DMS53 treated with DMSO at 0.1 percent for 48 hours (cell line): ENCODE measurements around the gene ARHGAP32.
"Not testable (repeated sequence)": the region's sequence is repeated elsewhere in the genome, so short reads cannot be mapped to it uniquely, and the experiment has no call there.

ENCODE experiments used
- DNase-seq: peaks from one replicate; lab custom pipeline; 2025; ENCODE audit not compliant: unreplicated experiment; lab: John Stamatoyannopoulos, UW

ARHGAP32 gene

GRCh38 chr11:128936606-128937251 is 255.4 kb downstream of the ARHGAP32 start:
- DNase-seq, result peak; percentile 59

GRCh38 chr11:128934926-128935325 is 257.2 kb downstream of the ARHGAP32 start:
- no peak for DNase-seq

GRCh38 chr11:128934351-128934750 is 257.8 kb downstream of the ARHGAP32 start:
- DNase-seq, result no peak

GRCh38 chr11:128933481-128934178 is 258.5 kb downstream of the ARHGAP32 start:
- DNase-seq, result no peak

GRCh38 chr11:128931668-128932067 is 260.5 kb downstream of the ARHGAP32 start:
- no peak for DNase-seq

- no peak for DNase-seq
These were observed 261.1 kb downstream of the ARHGAP32 start for GRCh38 chr11:128931066-128931465.

GRCh38 chr11:128929991-128930390 is 262.1 kb downstream of the ARHGAP32 start:
- no peak for DNase-seq

- no peak for DNase-seq
These were observed 262.7 kb downstream of the ARHGAP32 start for GRCh38 chr11:128929468-128929867.

GRCh38 chr11:128928400-128928799 is 263.7 kb downstream of the ARHGAP32 start:
- DNase-seq, result no peak

GRCh38 chr11:128927683-128928336 is 264.3 kb downstream of the ARHGAP32 start:
- no peak for DNase-seq

GRCh38 chr11:128927108-128927461 is 265.0 kb downstream of the ARHGAP32 start:
- DNase-seq, result no peak

- DNase-seq, result no peak
These were observed 265.6 kb downstream of the ARHGAP32 start for GRCh38 chr11:128926437-128927107.

- no peak for DNase-seq
These were observed 266.1 kb downstream of the ARHGAP32 start for GRCh38 chr11:128926000-128926399.

- no peak for DNase-seq
These were observed 266.9 kb downstream of the ARHGAP32 start for GRCh38 chr11:128925250-128925600.

GRCh38 chr11:128924510-128925249 is 267.4 kb downstream of the ARHGAP32 start:
- DNase-seq, result no peak

- DNase-seq, result no peak
These were observed 268.0 kb downstream of the ARHGAP32 start for GRCh38 chr11:128924104-128924503.

- DNase-seq, result no peak
These were observed 270.3 kb downstream of the ARHGAP32 start for GRCh38 chr11:128921793-128922192.

GRCh38 chr11:128920666-128921065 is 271.5 kb downstream of the ARHGAP32 start:
- no peak for DNase-seq

- DNase-seq, result not testable (repeated sequence)
These were observed 272.5 kb downstream of the ARHGAP32 start for GRCh38 chr11:128919635-128920034.

GRCh38 chr11:128919216-128919615 is 272.9 kb downstream of the ARHGAP32 start:
- no peak for DNase-seq

GRCh38 chr11:128917144-128917724 is 274.9 kb downstream of the ARHGAP32 start:
- no peak for DNase-seq
